Endothelial cell of umbilical vein (primary cell): ENCODE results near the gene HIPK4. TPM values are rescaled to one million over a fixed set of nuclear protein-coding genes. Genes with fewer than 3 reads are reported as not detected.

Experiments
- BruUV-seq: library from RNA; stranded (reverse); fragments of 400-500 nt; replicated peaks from 2 replicates; lab custom pipeline; 2021; lab: Mats Ljungman, UMichigan
- CTCF ChIA-PET: fragments of 300-600, 350-600 bp; sonication (Branson Sonifier 250); formaldehyde crosslinking; loops from one replicate; lab custom pipeline; 2021; ENCODE audit warnings: antibody characterized with exemption, inconsistent platforms; lab: Charles Lee
- POLR2A ChIA-PET: fragments of 300-600, 350-600 bp; sonication (Branson Sonifier 250); formaldehyde crosslinking; loops from one replicate; lab custom pipeline; 2021; ENCODE audit warnings: antibody characterized with exemption, inconsistent platforms; lab: Charles Lee
- DNase-seq: peaks from one replicate; pipeline ENCODE4 v3.0.0-alpha.2; 2011; ENCODE audit warnings: low read depth, low spot score
- FAIRE-seq: peaks from 2 replicates; lab custom pipeline; 2011; peaks lifted over from hg19 to GRCh38; lab: Jason Lieb, UNC
- H2AFZ ChIP-seq: 2 replicates; pipeline ENCODE4 v1.6.0; 2012; ENCODE audit warnings: low read depth, low read length, control low read depth, inconsistent platforms
- H3K27ac ChIP-seq: 2 replicates; pipeline ENCODE4 v1.5.1; 2011; ENCODE audit warnings: low read depth, mild to moderate bottlenecking, control low read depth, low read length, moderate library complexity; ENCODE audit not compliant: insufficient read depth
- H3K27me3 ChIP-seq, 2 experiments: 2 replicates each; pipeline versions ENCODE4 v1.6.0 to v1.6.1; 2011; ENCODE audit warnings: low read length in 2 of 2, mixed read lengths in 1 of 2; ENCODE audit not compliant: control insufficient read depth in 2 of 2, insufficient read depth in 2 of 2
- H3K36me3 ChIP-seq, 2 experiments: 2 replicates in 1 of 2; 3 replicates in 1 of 2; pipeline ENCODE4 v1.5.1; 2011; ENCODE audit warnings: low read length in 2 of 2, mild to moderate bottlenecking in 1 of 2, moderate library complexity in 1 of 2; ENCODE audit not compliant: control insufficient read depth in 2 of 2, insufficient read depth in 2 of 2; ENCODE audit errors: extremely low read depth in 1 of 2
- H3K4me1 ChIP-seq: 3 replicates; pipeline ENCODE4 v1.5.1; 2011; ENCODE audit warnings: mild to moderate bottlenecking, low read length; ENCODE audit not compliant: control insufficient read depth, insufficient read depth; ENCODE audit errors: extremely low read depth
- H3K4me2 ChIP-seq: 2 replicates; pipeline ENCODE4 v1.6.1; 2011; ENCODE audit warnings: low read length, control low read depth, mixed read lengths; ENCODE audit not compliant: insufficient read depth
- H3K4me3 ChIP-seq, 3 experiments: fragments of 200-600 bp in 1 of 3; sonication (generic), shearing (Covaris generic) in 1 of 3; replicated peaks in 1 of 3; 2 replicates each; pipeline ENCODE4 v1.5.1; 2011 to 2016; ENCODE audit warnings: control low read depth in 3 of 3, low read length in 3 of 3, mild to moderate bottlenecking in 2 of 3, inconsistent platforms in 1 of 3, low read depth in 1 of 3, moderate library complexity in 1 of 3; ENCODE audit not compliant: insufficient read depth in 1 of 3
- H3K79me2 ChIP-seq: 2 replicates; pipeline ENCODE4 v1.6.0; 2012; ENCODE audit warnings: low read length, inconsistent platforms; ENCODE audit not compliant: control insufficient read depth, insufficient read depth
- H3K9ac ChIP-seq: replicated peaks from 2 replicates; pipeline ENCODE3; 2011; ENCODE audit warnings: low read length, control low read depth; ENCODE audit not compliant: insufficient read depth; ENCODE audit errors: extremely low read depth
- H3K9me1 ChIP-seq: replicated peaks from 3 replicates; pipeline ENCODE4 v1.6.0; 2011; ENCODE audit warnings: mild to moderate bottlenecking, low read length; ENCODE audit not compliant: control insufficient read depth, insufficient read depth; ENCODE audit errors: extremely low read depth
- H3K9me3 ChIP-seq: replicated peaks from 2 replicates; pipeline ENCODE4 v1.5.1; 2012; ENCODE audit warnings: low read length, inconsistent platforms; ENCODE audit not compliant: control insufficient read depth, insufficient read depth
- H4K20me1 ChIP-seq: replicated peaks from 2 replicates; pipeline ENCODE3; 2011; ENCODE audit warnings: mild to moderate bottlenecking, low read length; ENCODE audit not compliant: control insufficient read depth, insufficient read depth; ENCODE audit errors: extremely low read depth
- EZH2 ChIP-seq: IDR thresholded peaks from 2 replicates; pipeline ENCODE4 v1.6.1; 2012; ENCODE audit warnings: borderline replicate concordance, low read depth, mild to moderate bottlenecking, moderate library complexity, low read length, inconsistent platforms; ENCODE audit not compliant: severe bottlenecking
- FOS ChIP-seq: IDR thresholded peaks from 2 replicates; pipeline ENCODE4 v1.6.1; 2011; ENCODE audit warnings: mild to moderate bottlenecking, low read length, moderate library complexity, borderline replicate concordance; ENCODE audit not compliant: insufficient read depth
- GATA2 ChIP-seq: IDR thresholded peaks from 2 replicates; pipeline ENCODE4 v1.7.0; 2011; ENCODE audit warnings: low read depth, mild to moderate bottlenecking, moderate library complexity, mixed read lengths, low read length; ENCODE audit not compliant: insufficient read length, insufficient read depth
- JUN ChIP-seq: IDR thresholded peaks from 2 replicates; pipeline ENCODE4 v1.6.1; 2011; ENCODE audit warnings: borderline replicate concordance, low read depth; ENCODE audit not compliant: insufficient read length, insufficient read depth
- MYC ChIP-seq: IDR thresholded peaks from one replicate; pipeline ENCODE4 v1.6.1; 2011; ENCODE audit warnings: mild to moderate bottlenecking, low read depth, low read length
- POLR2A ChIP-seq: IDR thresholded peaks from 2 replicates; pipeline ENCODE4 v1.6.1; 2012; ENCODE audit warnings: low read depth, mild to moderate bottlenecking, control low read depth, low read length
- POLR2AphosphoS5 ChIP-seq: IDR thresholded peaks from 2 replicates; pipeline ENCODE4 v1.6.1; 2012; ENCODE audit warnings: low read depth, mild to moderate bottlenecking, control low read depth, low read length, moderate library complexity; ENCODE audit not compliant: insufficient read depth
- dilution Hi-C: fragments of 300-500 bp; cut with MboI; formaldehyde crosslinking; loops from one replicate; pipeline ENCODE4 v1.15.0; 2019; ENCODE audit warnings: low sequenced_read_pairs; ENCODE audit not compliant: extremely low pct_ligation_motif_present
- intact Hi-C: fragments of 100-400 bp; cut with micrococcal nuclease; formaldehyde crosslinking; loops from one replicate; pipeline ENCODE4 v1.10.0; 2022
- polyA plus RNA-seq, 4 experiments: library from polyadenylated mRNA; depleted of rRNA in 3 of 4; stranded (reverse) in 3 of 4; unstranded in 1 of 4; fragments of >200 nt; gene quantifications; 2 replicates each; pipeline versions ENCODE4 v1.2.1 to v1.2.3, GENCODE V29; 2011 to 2012; ENCODE audit warnings: missing spikeins in 1 of 4
- total RNA-seq: library from RNA; stranded (reverse); gene quantifications from 2 replicates; pipeline ENCODE4 v1.2.3, GENCODE V29; 2021
- TF ChIP-seq, protein P1 (sequence below), 2 donors: IDR thresholded peaks; 1 replicate in 1 of 2; 2 replicates in 1 of 2; pipeline ENCODE4 v1.5.1; 2011; ENCODE audit warnings: low read length in 2 of 2, mild to moderate bottlenecking in 2 of 2, moderate library complexity in 2 of 2, control low read depth in 1 of 2, inconsistent platforms in 1 of 2, low read depth in 1 of 2; ENCODE audit not compliant: insufficient read depth in 1 of 2; ENCODE audit errors: extremely low read depth in 1 of 2
- TF ChIP-seq, protein P2 (sequence below): IDR thresholded peaks from 2 replicates; pipeline ENCODE4 v1.6.1; 2011; ENCODE audit not compliant: insufficient read depth, insufficient read length

The HIPK4 gene
- total and polyA plus RNA-seq, 2 donors (not counting 3 experiments of a cell fraction or from before 2014, with no cell fraction given): 0.12 TPM; not detected in 1

DNA sequence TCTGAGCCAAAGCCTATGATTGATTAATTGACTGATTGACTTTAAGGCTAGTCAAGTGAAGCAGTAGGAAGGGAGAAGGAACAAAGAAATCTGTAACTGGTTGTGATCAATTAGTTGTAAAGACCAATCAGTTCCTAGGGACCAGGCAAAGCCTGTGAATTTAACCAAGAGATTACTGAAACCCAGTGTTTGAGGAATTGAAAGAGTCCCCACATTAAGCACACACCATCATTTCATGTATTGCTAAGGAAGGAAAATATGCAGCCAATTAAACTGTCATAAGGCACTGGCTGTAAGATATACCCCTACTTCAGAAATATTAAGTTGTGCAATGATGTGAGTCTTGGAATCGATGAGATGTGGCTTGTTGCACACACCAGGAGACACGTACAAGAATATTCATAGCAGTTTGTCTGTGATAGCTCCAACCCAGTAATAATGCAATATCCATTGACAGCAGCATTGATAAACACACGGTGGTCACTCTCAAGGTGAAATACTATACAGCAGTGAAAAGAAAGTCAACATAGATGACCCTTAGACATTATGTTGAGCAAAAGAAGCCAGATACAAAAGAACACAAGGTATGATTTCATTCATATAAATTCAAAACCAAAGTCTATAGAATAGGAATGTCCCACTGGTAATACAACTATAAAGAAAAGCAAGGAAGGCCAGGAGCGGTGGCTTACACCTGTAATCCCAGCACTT, 50.8 kb downstream of the HIPK4 start:
- Histone ChIP-seq H3K9me3 (no peaks in the 10 kb centered on the region), H3K9me1 (no peaks in the 10 kb centered on the region), H3K4me2 (no peak overlapping the region), H3K27ac (no peak overlapping the region), H4K20me1 (no peaks in the 10 kb centered on the region), H3K36me3 (peaks cover 0 to 2% of the 10 kb centered on the region in 2 experiments), H2AFZ (no peak overlapping the region), H3K4me3 (no peak overlapping the region), H3K27me3 (no peaks in the 10 kb centered on the region), H3K79me2 (peaks cover 8% of the 10 kb centered on the region), H3K9ac (no peak overlapping the region), H3K4me1 (no peaks in the 10 kb centered on the region)
- FAIRE-seq (no peak), DNase-seq (no peak)
- dilution Hi-C loops (no loop called here), intact Hi-C loops (loop anchor here (5.0 kb wide), 1 partner anchor 47 kb away; no protein-coding TSS in a partner anchor)
- TF ChIP-seq GATA2 (no peak), MYC (no peak), POLR2AphosphoS5 (no peak), JUN (no peak), FOS (no peak), EZH2 (no peak), POLR2A (no peak)
- TF ChIP-seq, protein P1, sequence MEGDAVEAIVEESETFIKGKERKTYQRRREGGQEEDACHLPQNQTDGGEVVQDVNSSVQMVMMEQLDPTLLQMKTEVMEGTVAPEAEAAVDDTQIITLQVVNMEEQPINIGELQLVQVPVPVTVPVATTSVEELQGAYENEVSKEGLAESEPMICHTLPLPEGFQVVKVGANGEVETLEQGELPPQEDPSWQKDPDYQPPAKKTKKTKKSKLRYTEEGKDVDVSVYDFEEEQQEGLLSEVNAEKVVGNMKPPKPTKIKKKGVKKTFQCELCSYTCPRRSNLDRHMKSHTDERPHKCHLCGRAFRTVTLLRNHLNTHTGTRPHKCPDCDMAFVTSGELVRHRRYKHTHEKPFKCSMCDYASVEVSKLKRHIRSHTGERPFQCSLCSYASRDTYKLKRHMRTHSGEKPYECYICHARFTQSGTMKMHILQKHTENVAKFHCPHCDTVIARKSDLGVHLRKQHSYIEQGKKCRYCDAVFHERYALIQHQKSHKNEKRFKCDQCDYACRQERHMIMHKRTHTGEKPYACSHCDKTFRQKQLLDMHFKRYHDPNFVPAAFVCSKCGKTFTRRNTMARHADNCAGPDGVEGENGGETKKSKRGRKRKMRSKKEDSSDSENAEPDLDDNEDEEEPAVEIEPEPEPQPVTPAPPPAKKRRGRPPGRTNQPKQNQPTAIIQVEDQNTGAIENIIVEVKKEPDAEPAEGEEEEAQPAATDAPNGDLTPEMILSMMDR (IDR thresholded peaks at IDR 0.05; ENCODE audit: extremely low read depth in 1 of 2, insufficient read depth in 1 of 2, low read depth in 1 of 2, low read length in 2 of 2): no peak
- TF ChIP-seq, protein P2, sequence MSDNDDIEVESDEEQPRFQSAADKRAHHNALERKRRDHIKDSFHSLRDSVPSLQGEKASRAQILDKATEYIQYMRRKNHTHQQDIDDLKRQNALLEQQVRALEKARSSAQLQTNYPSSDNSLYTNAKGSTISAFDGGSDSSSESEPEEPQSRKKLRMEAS: no peak
- BruUV-seq: no TSS peak
- ChIA-PET POLR2A (no interaction called here), CTCF (interaction anchor here (1.2 kb wide), 1 partner anchor 34 kb away, joined by 6 read pairs; no protein-coding TSS in a partner anchor)
